Measurements from ENCODE around the gene MAMLD1.

Gene MAMLD1

DNA sequence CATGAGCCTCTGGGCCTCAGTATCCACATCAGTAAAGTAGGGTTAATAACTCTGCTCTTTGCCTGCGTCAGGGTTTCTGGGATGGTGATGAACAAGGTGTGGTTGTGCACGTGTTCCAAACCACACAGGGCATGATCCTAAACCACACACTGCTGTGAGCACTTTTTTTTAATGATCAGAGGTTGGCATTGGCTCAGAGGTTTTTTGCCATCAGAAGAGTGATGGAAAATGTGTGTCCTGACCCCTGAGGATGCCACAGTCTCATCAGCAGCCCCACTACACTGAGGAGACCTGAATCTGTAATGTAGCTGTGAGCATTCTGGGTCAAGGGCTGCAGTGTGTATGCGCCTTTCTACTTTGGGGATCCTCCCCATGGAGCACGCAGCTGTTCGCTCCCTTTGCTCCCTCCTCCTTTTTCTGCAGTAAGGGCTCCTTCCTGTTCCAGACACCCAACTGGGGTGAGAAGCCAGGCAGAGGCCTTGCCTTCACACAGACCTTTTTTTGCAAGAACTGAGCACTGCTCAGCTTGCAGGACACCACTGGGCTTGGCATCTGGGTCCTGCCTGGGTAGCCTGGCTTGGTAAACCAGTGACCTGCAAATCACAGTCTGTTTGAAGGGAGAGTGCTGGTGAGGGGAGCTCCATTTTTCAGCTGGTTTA lies 87.5 kb downstream of the MAMLD1 start:
- H3K9ac ChIP-seq (ENCODE audit: low read depth, low read length), result no peak overlapping the region
- no peak overlapping the region for H3K4me3 ChIP-seq (ENCODE audit: low read length)
- H3K9me3 ChIP-seq (ENCODE audit: insufficient read depth, low read depth, low read length), result no peaks in the 10 kb centered on the region
- H3K36me3 ChIP-seq (ENCODE audit: insufficient read depth, low read depth, low read length), result no peaks in the 10 kb centered on the region
- no peaks in the 10 kb centered on the region for H3K27me3 ChIP-seq (ENCODE audit: insufficient read depth, low read length)
- H3K27ac ChIP-seq (ENCODE audit: low read length), result no peak overlapping the region
- H3K4me1 ChIP-seq (ENCODE audit: insufficient read depth, low read length), result no peaks in the 10 kb centered on the region

DNA sequence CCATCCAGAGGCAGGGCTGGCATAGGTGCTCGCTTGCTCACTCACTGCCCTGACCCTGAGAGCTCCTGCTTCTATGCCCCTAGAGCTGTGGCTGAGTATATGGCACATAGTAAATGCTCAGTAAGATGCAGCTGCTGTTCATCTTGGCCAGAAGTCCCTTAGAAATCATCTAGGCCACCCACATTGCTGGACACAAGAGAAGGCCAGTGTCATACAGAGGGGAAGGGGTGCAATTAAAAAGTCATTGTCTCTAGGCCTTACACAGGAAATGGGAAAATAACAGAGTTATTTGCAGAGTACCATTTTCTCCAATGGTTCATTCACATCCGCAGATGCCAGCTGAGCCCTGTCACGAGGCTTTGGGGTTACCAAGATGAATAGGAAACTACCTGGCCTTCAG lies 88.8 kb downstream of the MAMLD1 start:
- Histone ChIP-seq H3K36me3 (ENCODE audit: insufficient read depth, low read depth, low read length) (no peaks in the 10 kb centered on the region), H3K9ac (ENCODE audit: low read depth, low read length) (no peak overlapping the region), H3K4me1 (ENCODE audit: insufficient read depth, low read length) (no peaks in the 10 kb centered on the region), H3K27ac (ENCODE audit: low read length) (no peak overlapping the region), H3K27me3 (ENCODE audit: insufficient read depth, low read length) (no peaks in the 10 kb centered on the region), H3K9me3 (ENCODE audit: insufficient read depth, low read depth, low read length) (no peaks in the 10 kb centered on the region), H3K4me3 (ENCODE audit: low read length) (no peak overlapping the region)

DNA sequence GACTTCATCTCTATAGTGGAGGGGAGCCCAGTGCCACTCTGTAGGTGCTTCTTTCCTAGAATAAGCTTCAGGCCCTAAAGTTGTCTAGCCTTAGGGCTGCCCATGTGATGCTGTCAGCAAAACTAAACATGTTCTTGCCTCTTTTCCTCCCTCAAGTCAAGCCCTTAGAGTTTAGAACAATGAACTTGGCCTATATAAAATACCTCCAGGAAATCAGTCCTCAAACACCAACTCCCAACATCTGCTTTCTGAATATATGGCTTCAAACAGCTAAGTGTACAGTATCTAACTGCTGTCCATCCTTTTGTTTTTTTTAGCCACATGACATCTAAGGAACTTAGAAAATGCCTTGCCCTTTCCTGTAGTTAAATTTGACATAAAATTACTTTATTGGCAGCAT lies 91.0 kb downstream of the MAMLD1 start:
- no peaks in the 10 kb centered on the region for H3K9me3 ChIP-seq (ENCODE audit: insufficient read depth, low read depth, low read length)
- H3K4me3 ChIP-seq (ENCODE audit: low read length), result no peak overlapping the region
- no peak overlapping the region for H3K27ac ChIP-seq (ENCODE audit: low read length)
- no peaks in the 10 kb centered on the region for H3K27me3 ChIP-seq (ENCODE audit: insufficient read depth, low read length)
- H3K4me1 ChIP-seq (ENCODE audit: insufficient read depth, low read length), result no peaks in the 10 kb centered on the region
- H3K36me3 ChIP-seq (ENCODE audit: insufficient read depth, low read depth, low read length), result no peaks in the 10 kb centered on the region
- H3K9ac ChIP-seq (ENCODE audit: low read depth, low read length), result no peak overlapping the region

DNA sequence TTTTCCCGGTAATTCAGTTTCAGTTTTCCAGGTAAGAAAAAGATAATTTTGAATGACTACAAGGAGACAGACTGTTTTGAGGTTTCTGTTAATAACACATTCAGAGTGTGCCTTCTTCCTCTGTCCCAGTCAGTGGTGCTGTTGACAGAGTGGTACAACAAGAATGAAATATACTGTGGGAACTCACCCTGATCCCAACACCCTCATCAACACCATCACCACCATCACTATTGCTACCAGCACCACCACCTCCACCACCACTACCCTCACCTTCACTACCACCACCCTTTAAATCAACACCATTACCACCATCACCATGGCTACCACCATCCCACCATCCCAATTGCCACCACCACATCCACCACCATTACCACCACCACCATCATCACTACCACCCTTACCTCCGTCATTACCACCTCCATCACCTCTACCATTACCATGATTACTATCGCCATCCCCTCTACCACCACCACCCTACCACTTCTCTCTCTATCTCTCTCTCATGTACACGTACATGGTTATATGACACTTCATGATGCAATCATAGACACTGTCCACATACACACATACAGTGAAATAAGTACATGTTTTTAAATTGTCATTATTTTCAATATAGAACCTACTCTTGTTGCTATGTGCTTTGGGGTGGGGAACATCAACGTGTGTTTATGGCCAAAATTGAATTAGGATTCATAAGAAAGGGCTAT lies 91.5 kb downstream of the MAMLD1 start:
- no peaks in the 10 kb centered on the region for H3K4me1 ChIP-seq (ENCODE audit: insufficient read depth, low read length)
- no peaks in the 10 kb centered on the region for H3K36me3 ChIP-seq (ENCODE audit: insufficient read depth, low read depth, low read length)
- no peaks in the 10 kb centered on the region for H3K27me3 ChIP-seq (ENCODE audit: insufficient read depth, low read length)
- H3K27ac ChIP-seq (ENCODE audit: low read length), result no peak overlapping the region
- no peaks in the 10 kb centered on the region for H3K9me3 ChIP-seq (ENCODE audit: insufficient read depth, low read depth, low read length)
- no peak overlapping the region for H3K4me3 ChIP-seq (ENCODE audit: low read length)
- H3K9ac ChIP-seq (ENCODE audit: low read depth, low read length), result no peak overlapping the region

DNA sequence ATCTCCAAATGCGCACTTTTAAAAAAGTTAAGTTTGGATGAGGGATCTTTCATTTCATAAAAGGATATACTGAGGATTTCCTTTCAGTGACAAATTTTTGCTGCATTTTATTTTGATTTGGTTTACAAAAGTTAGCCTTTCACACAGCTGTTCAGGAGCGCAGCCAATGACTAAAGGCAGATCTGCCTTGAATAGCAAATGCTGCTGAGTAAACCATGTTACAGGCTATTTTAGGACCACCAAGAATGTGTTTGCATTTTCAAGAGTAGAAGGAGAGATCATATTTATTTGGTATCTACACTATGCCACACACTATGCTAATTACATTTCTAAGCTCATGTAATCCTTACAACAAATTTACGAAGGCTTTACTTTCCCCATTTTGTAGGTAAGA lies 92.1 kb downstream of the MAMLD1 start:
- H3K9ac ChIP-seq (ENCODE audit: low read depth, low read length), result no peak overlapping the region
- H3K27me3 ChIP-seq (ENCODE audit: insufficient read depth, low read length), result no peaks in the 10 kb centered on the region
- H3K4me1 ChIP-seq (ENCODE audit: insufficient read depth, low read length), result no peaks in the 10 kb centered on the region
- H3K4me3 ChIP-seq (ENCODE audit: low read length), result no peak overlapping the region
- H3K36me3 ChIP-seq (ENCODE audit: insufficient read depth, low read depth, low read length), result no peaks in the 10 kb centered on the region
- H3K27ac ChIP-seq (ENCODE audit: low read length), result no peak overlapping the region
- H3K9me3 ChIP-seq (ENCODE audit: insufficient read depth, low read depth, low read length), result no peaks in the 10 kb centered on the region

DNA sequence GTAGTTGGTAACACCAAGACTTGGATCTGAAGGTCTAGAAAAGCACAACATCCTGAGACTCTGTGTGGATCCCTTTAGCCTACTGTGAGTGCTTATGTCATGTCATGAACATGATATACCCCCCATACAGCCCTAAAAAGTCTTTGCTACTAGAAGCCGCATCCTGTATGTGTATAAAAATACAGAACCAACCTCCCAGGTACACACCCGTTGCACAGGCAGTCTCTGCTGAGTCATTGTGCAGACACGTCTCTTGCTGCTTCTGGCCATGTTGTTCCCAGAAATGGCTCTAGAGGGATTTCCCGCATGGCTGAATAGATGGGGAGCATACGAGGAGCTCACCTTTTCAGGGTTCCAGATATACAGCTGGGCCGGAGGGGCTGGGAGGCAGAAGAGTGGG lies 93.3 kb downstream of the MAMLD1 start:
- no peak overlapping the region for H3K27ac ChIP-seq (ENCODE audit: low read length)
- no peaks in the 10 kb centered on the region for H3K27me3 ChIP-seq (ENCODE audit: insufficient read depth, low read length)
- H3K4me1 ChIP-seq (ENCODE audit: insufficient read depth, low read length), result no peaks in the 10 kb centered on the region
- no peak overlapping the region for H3K9ac ChIP-seq (ENCODE audit: low read depth, low read length)
- H3K9me3 ChIP-seq (ENCODE audit: insufficient read depth, low read depth, low read length), result no peaks in the 10 kb centered on the region
- H3K4me3 ChIP-seq (ENCODE audit: low read length), result no peak overlapping the region
- no peaks in the 10 kb centered on the region for H3K36me3 ChIP-seq (ENCODE audit: insufficient read depth, low read depth, low read length)

DNA sequence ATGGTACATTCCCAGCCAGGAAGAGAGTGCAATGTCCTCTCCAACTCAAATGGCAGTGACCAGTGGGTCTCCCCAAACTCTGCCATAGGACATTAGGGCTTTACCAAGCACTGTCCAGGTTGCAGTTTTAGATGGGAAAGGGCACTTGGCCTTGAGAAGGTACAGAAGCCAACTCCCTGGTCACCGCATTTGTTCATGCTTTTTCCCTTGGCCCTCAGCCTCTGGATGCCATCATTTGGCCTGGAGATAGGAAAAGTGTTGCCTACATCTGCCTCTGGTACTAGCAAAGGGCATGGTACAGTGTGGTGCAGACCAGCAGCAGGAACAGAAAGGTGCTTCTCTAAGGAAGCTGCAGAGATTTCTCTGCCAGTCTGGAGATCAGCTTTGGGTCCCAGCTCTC lies 93.8 kb downstream of the MAMLD1 start:
- H3K9me3 ChIP-seq (ENCODE audit: insufficient read depth, low read depth, low read length), result no peaks in the 10 kb centered on the region
- H3K4me3 ChIP-seq (ENCODE audit: low read length), result no peak overlapping the region
- no peaks in the 10 kb centered on the region for H3K4me1 ChIP-seq (ENCODE audit: insufficient read depth, low read length)
- H3K36me3 ChIP-seq (ENCODE audit: insufficient read depth, low read depth, low read length), result no peaks in the 10 kb centered on the region
- no peaks in the 10 kb centered on the region for H3K27me3 ChIP-seq (ENCODE audit: insufficient read depth, low read length)
- H3K27ac ChIP-seq (ENCODE audit: low read length), result no peak overlapping the region
- H3K9ac ChIP-seq (ENCODE audit: low read depth, low read length), result no peak overlapping the region

DNA sequence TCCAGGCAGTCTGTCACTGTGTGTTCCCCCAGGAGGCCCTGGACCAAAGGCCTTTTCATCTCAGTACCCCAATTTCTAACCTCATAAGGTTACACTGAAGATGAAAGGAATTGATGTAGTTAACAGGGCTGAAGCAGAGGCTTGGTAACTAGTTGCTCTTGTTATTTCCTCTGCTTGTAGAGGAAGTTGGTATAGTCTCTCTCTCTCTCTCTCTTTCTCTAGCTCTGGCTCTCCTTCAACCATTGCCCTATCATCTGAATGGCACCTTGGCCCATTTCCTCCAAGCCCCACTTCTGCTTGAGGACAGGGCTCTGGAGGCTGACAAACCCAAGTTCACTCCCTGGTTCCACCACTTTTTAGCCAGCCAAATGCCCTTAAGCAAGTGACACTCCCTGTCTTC lies 96.1 kb downstream of the MAMLD1 start:
- Histone ChIP-seq H3K4me1 (ENCODE audit: insufficient read depth, low read length) (no peaks in the 10 kb centered on the region), H3K9ac (ENCODE audit: low read depth, low read length) (no peak overlapping the region), H3K9me3 (ENCODE audit: insufficient read depth, low read depth, low read length) (no peaks in the 10 kb centered on the region), H3K27me3 (ENCODE audit: insufficient read depth, low read length) (no peaks in the 10 kb centered on the region), H3K27ac (ENCODE audit: low read length) (no peak overlapping the region), H3K36me3 (ENCODE audit: insufficient read depth, low read depth, low read length) (no peaks in the 10 kb centered on the region), H3K4me3 (ENCODE audit: low read length) (no peak overlapping the region)

DNA sequence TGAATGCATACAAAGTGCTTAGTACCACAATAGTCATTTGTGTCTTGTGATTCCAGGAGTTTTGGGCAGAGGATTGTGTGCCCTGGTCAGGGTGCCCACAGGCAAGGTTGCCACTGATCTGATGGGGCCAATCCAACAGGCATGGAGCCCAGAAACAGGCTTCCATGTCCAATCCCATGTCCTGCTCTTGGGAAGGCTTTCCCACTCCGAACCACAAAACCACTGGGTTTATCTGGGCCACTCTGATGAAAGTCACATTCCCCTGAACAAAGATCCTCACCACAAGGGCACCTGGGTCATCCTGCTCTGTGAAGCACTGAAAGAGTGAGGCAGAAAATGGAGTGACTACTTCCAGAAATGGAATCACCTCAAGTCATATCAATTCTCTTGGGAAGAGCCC lies 96.9 kb downstream of the MAMLD1 start:
- Histone ChIP-seq H3K9me3 (ENCODE audit: insufficient read depth, low read depth, low read length) (no peaks in the 10 kb centered on the region), H3K4me1 (ENCODE audit: insufficient read depth, low read length) (no peaks in the 10 kb centered on the region), H3K36me3 (ENCODE audit: insufficient read depth, low read depth, low read length) (no peaks in the 10 kb centered on the region), H3K4me3 (ENCODE audit: low read length) (no peak overlapping the region), H3K27ac (ENCODE audit: low read length) (no peak overlapping the region), H3K27me3 (ENCODE audit: insufficient read depth, low read length) (no peaks in the 10 kb centered on the region), H3K9ac (ENCODE audit: low read depth, low read length) (no peak overlapping the region)

DNA sequence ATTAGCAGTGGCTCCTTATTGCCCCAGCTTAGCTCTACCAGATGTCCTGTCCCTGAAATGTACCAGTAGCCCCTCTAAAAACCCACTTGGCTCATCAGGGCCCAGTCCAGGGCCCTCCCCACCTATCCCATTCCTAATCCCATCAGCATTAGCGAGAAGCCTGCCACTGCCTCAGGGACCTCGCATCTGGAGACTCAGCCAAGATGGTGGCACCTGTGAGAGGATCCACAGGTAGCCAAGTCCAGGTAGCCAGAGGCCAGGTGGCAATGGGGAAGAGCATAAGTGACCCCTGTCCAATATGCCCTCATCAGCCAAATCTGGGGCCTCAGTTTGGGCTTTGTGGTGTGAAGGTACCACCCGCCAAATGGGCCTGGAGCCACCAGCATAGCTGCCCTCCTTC lies 97.7 kb downstream of the MAMLD1 start:
- H3K9ac ChIP-seq (ENCODE audit: low read depth, low read length), result no peak overlapping the region
- no peaks in the 10 kb centered on the region for H3K27me3 ChIP-seq (ENCODE audit: insufficient read depth, low read length)
- no peaks in the 10 kb centered on the region for H3K36me3 ChIP-seq (ENCODE audit: insufficient read depth, low read depth, low read length)
- H3K9me3 ChIP-seq (ENCODE audit: insufficient read depth, low read depth, low read length), result no peaks in the 10 kb centered on the region
- H3K4me1 ChIP-seq (ENCODE audit: insufficient read depth, low read length), result no peaks in the 10 kb centered on the region
- H3K27ac ChIP-seq (ENCODE audit: low read length), result no peak overlapping the region
- H3K4me3 ChIP-seq (ENCODE audit: low read length), result no peak overlapping the region

DNA sequence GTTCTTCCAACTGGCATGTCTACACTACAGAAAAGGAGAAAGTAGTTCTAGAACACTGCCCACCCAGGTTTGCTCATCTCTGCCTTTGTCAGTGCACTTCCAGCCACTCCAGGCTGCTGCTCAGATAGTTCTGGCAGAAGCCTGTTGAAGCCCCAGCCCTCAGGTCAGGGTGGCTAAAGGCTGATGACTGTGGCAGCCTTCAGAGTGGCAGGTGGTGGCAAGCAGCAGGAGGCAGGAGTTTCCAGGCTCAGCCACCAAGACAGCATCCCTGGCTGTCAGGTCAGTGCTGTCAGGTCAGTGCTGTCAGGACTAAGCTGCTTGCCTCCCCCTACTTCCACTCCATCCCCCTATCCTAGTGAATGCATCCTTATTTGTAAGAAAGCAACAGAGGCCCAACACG lies 100.4 kb downstream of the MAMLD1 start:
- no peak overlapping the region for H3K27ac ChIP-seq (ENCODE audit: low read length)
- H3K27me3 ChIP-seq (ENCODE audit: insufficient read depth, low read length), result no peaks in the 10 kb centered on the region
- no peak overlapping the region for H3K4me3 ChIP-seq (ENCODE audit: low read length)
- H3K9me3 ChIP-seq (ENCODE audit: insufficient read depth, low read depth, low read length), result no peaks in the 10 kb centered on the region
- H3K9ac ChIP-seq (ENCODE audit: low read depth, low read length), result no peak overlapping the region
- H3K36me3 ChIP-seq (ENCODE audit: insufficient read depth, low read depth, low read length), result no peaks in the 10 kb centered on the region
- no peaks in the 10 kb centered on the region for H3K4me1 ChIP-seq (ENCODE audit: insufficient read depth, low read length)

DNA sequence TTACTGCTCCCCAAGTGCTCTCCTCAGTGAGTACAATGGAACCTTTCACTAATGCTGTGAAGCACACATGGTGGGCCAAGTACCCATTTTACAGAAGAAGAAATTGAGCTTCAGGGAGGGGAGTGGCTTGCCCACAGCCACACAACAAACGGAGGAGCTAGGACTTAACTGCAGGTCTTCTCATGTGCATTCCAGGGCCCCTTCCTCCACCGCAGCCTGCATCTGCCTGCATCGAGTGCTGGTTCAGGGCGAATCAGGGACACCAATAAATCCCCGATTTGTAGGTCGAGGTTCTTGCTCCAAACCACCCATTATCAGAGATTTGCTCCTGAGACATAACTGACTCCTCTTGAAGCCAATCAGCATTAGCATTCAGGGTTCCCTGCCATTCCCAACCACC lies 100.9 kb downstream of the MAMLD1 start:
- H3K9me3 ChIP-seq (ENCODE audit: insufficient read depth, low read depth, low read length), result no peaks in the 10 kb centered on the region
- no peak overlapping the region for H3K9ac ChIP-seq (ENCODE audit: low read depth, low read length)
- no peaks in the 10 kb centered on the region for H3K4me1 ChIP-seq (ENCODE audit: insufficient read depth, low read length)

More for the DNA sequence above, 100.9 kb downstream of the MAMLD1 start:
- Histone ChIP-seq H3K36me3 (ENCODE audit: insufficient read depth, low read depth, low read length) (no peaks in the 10 kb centered on the region), H3K27ac (ENCODE audit: low read length) (no peak overlapping the region), H3K27me3 (ENCODE audit: insufficient read depth, low read length) (no peaks in the 10 kb centered on the region), H3K4me3 (ENCODE audit: low read length) (no peak overlapping the region)
